ENCODE results near the gene ISYNA1. TPM values are rescaled to one million over a fixed set of nuclear protein-coding genes. Genes with fewer than 3 reads are reported as not detected.

Gene ISYNA1
- 0.40 and 4.4 TPM in 2 replicates for total RNA-seq (2014; rRNA removed; shearing (Covaris generic); ENCODE audit: low replicate concordance)

DNA sequence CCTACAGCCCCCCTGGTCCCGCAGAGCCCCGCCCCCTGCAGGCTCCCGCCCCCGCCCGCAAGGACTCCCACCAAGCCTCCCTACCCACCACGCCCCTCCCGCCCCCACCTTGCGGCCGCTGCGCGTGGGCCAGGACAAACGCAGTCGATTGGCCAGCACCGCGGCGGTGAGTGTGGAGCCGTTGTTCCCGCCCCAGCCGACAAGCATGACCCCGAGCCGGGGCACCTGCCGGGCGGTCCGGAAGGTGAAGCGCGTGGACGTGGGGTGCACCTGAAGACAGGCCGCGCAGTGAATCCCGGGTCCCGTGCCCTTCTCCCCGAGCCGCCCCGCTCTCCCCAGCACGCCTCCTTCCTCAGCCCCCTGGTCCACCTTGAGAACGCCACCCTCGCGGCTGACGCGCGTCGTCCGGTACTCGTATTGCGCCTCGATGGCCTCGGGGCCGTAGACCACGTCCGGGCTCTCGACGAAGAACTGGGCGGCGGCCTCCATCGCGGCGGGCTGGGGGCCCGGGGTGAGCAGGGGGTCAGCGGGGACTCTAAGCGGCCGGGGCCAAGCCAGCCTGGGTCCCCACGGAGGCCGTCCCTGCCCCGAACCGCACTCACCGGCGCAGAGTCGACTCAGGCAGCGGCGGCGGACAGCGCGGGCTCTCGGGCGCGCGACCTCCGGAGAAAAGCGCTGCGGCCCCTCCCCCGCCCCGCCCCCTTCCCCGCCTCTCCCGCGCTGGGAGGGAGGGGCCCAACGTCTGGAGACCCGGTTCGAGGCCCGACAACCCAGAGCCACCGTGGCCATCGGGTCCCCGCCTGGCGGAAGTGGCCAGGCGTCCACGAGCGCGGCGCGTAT lies at the start of gene ISYNA1:
Gene ISYNA1, minus strand, starts transcription at position 643 of the 840 bp plus-strand sequence. Its CDS starts 154 bp downstream, at position 489.
- Histone ChIP-seq H3K27me3 (no peaks in the 10 kb centered on the region), H3K4me3 (no peak within 1 kb of the TSS), H3K36me3 (peaks cover 31% of the 10 kb centered on the region), H3K9me3 (no peaks in the 10 kb centered on the region)
- no peak for DNase-seq

DNA sequence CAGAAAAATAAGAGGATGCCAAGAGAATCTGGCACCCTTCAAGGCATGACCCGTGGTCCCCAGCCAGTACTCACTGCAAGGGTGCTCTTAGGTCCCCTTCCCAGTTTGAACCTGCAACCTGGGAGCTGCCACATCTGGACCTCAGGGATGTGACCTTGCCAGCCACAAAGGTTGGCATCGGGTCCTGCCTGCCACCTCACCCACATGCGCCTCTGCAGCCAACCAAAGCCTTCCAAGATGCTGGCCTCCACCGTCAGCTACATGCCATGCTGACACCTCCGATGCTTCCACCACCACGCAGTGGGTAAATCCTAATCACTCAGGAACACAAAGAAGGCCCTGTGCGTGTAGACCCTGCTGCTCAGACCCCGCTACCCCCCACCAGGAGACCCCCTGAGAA lies 48.8 kb upstream of the ISYNA1 start:
- H3K27me3 ChIP-seq, result no peaks in the 10 kb centered on the region
- no peak for DNase-seq
- no peak overlapping the region for H3K4me3 ChIP-seq
- H3K9me3 ChIP-seq, result no peaks in the 10 kb centered on the region
- H3K36me3 ChIP-seq, result peaks cover 16% of the 10 kb centered on the region

DNA sequence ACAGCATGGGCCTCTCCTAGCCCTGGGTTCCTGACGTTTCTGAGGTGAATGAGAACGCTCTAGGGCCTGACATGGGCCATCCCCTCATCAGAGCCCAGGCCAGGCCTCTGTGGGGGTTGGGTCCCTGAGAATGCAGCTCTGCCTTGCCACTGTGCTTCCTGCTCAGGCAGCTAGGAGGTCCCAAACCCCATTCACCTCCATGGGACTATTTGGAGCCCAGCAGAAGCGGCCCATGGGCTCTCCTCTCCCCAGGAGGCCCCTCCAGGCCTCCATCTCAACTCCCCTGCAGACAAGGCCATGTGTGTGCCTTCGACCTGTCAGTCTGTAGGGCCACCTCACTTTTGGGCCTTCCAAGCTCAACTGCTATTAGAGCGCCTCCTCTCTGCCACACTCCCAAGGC lies 47.1 kb upstream of the ISYNA1 start:
- H3K27me3 ChIP-seq, result no peaks in the 10 kb centered on the region
- H3K4me3 ChIP-seq, result no peak overlapping the region
- H3K36me3 ChIP-seq, result peaks cover 19% of the 10 kb centered on the region
- no peaks in the 10 kb centered on the region for H3K9me3 ChIP-seq
- DNase-seq, result no peak

DNA sequence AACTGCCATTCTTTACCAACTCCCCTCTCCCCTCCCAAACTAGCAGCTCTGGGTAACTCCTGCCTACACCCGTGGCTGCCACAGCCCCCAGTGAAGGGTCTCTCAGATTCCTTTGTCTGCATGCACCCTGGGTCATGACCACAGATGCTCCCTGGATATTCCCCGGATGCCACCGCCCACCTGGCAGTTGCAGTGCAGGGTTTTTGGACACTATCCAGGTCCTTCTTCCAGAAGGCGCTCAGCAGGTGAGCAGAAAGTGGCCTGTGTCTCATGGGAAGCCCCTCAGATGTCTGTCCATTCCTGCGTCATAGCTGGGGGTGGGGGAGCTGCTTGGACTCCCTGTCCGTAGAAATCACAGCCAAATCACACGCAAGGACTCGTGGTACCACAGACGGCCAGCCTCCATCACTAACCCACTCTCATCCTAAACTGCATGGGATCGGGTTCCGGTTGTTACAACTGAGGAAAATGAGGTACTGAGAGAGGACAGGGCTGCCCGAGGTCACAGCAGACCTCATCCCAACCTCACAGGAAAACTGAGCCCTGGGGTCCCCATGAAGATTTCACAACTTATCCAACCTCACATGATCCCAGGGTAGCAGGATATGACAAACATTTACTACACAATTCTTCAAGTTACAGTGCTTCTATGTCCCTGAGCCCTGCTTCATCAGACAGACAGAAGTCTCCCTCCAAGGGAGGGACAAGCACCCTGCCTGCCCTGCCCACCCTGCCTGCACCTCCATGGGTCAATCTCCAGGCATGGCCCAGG lies 45.4 kb upstream of the ISYNA1 start:
- H3K9me3 ChIP-seq, result no peaks in the 10 kb centered on the region
- H3K27me3 ChIP-seq, result no peaks in the 10 kb centered on the region

DNA sequence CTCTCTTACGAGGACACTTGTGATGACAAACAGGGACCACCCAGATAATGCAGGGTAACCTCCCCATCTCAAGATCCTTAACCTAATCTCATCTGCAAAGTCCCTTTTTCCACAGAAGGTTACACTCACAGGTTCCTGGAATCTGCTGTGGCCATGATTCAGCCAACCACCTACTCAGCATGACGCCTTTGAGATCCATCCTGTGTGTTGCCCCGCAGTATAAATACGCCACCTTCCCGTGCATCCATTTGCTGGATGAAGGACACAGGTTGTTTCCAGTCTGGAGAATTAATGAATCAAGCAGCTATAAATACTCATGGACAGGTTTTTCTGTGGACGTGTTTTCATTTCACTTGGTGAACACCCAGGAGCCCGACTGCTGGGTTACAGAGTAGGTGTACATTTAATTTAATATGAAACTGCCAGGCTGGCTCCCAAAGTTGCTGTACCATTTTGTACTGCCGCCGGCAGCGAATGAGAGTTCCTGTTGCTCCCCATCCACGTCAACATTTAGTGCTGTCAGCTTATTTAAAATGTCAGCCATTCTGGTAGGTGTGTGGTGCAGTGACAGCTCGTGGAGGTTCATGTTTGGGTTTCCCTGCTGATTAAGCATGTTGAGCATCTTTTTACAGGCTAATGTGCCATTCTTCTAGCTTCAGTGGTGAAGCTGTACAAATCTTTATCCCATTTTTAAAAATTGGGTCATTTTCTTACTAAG lies 43.7 kb upstream of the ISYNA1 start:
- Histone ChIP-seq H3K36me3 (peaks cover 29% of the 10 kb centered on the region), H3K27me3 (no peaks in the 10 kb centered on the region), H3K4me3 (no peak overlapping the region), H3K9me3 (no peaks in the 10 kb centered on the region)
- no peak for DNase-seq

More for the DNA sequence above, 45.4 kb upstream of the ISYNA1 start:
- Histone ChIP-seq H3K4me3 (no peak overlapping the region), H3K36me3 (peaks cover 23% of the 10 kb centered on the region)
- DNase-seq, result no peak

DNA sequence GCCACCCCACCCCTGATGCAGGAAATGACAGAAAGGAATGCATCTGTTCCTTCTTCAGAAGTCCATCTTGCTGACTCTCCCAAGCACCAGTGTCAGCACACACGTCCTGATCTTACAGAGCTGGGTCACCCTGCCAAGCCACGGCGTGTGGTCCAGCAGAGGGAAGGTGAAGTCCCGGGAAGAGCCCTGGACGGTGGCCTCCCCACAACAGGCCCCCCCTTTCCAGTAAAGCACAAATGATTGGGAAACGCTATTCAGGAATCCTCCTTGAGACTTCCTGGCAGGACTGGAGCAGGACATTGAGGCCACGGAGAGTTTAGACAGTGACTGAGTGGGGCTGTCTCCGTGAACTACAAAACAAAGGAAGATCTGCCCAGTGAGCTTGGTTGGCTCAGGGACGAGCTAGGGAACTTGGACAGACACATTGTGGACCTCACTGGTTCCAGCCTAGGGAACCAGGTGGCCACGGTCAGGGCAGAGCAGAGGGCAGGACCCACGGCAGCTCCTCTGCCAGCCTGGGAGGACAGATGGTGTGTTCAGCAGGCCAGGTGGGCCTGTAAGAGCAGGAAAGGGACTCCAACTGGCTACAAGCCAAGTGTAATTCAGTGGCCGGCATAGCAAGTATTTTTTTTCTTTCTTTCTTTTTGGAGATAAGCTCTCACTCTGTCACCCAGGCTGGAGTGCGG lies 42.2 kb upstream of the ISYNA1 start:
- DNase-seq, result peak; percentile 67
- Histone ChIP-seq H3K4me3 (no peak overlapping the region), H3K36me3 (peaks cover 22% of the 10 kb centered on the region), H3K9me3 (no peaks in the 10 kb centered on the region), H3K27me3 (no peaks in the 10 kb centered on the region)

DNA sequence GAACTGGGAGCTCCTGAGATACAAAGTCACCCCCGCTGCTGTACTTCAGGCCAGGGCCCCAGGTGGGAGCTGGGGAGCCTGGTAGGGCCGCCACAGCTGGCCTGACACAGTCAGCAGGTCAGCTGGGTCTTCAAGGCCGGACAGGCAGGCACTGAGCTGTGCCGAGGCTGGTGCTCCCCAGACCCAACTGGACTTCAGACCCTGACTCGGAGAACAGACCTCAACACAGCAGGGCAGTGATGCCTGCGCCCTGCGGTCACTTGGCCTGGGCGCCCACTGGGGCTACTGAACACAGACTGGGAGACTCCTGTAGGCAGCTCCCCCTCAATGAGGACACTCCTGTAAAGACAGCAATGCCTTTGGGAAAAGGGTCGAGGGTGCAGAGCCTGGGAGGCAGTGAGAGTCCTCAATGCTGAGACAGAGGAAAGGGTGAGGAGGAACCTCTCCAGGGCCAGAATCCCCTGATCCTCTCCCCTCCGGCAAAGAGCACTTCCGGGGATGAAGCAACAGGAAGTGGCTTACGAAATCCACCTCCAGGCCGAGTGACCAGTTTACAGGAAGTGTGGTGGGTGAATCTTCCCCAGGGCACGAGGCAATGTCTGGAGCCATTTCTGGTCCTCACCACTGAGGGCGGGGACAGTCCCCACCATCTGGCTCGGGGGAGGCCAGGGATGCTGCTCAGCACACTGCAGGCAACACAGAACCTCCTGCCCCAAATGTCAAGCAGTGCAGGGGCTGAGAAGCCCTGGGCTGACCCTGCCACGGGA lies 40.8 kb upstream of the ISYNA1 start:
- no peak overlapping the region for H3K4me3 ChIP-seq
- no peaks in the 10 kb centered on the region for H3K9me3 ChIP-seq
- H3K27me3 ChIP-seq, result no peaks in the 10 kb centered on the region
- DNase-seq, result peak; percentile 90
- H3K36me3 ChIP-seq, result peaks cover 22% of the 10 kb centered on the region

DNA sequence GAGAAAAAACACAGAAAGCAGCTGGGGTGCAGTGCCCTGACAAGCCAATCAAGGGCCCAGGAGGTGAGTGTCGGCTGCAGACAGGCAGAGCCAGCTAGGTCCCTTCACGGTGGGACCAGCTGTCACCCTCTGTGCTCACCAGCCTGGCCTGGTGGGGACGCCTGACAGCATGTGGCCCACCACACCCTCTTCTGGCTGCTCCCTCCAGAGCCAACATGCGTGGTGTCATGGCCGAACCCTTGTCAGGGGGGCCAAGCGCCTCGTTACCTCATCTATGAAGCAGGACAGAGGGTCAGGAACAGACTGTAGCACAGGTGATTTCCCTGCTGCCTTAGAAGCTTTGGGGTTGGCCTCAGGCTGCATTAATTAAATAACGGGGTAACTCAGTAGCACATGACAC lies 40.0 kb upstream of the ISYNA1 start:
- H3K36me3 ChIP-seq, result peaks cover 22% of the 10 kb centered on the region
- DNase-seq, result no peak
- H3K4me3 ChIP-seq, result no peak overlapping the region
- no peaks in the 10 kb centered on the region for H3K9me3 ChIP-seq
- H3K27me3 ChIP-seq, result no peaks in the 10 kb centered on the region

DNA sequence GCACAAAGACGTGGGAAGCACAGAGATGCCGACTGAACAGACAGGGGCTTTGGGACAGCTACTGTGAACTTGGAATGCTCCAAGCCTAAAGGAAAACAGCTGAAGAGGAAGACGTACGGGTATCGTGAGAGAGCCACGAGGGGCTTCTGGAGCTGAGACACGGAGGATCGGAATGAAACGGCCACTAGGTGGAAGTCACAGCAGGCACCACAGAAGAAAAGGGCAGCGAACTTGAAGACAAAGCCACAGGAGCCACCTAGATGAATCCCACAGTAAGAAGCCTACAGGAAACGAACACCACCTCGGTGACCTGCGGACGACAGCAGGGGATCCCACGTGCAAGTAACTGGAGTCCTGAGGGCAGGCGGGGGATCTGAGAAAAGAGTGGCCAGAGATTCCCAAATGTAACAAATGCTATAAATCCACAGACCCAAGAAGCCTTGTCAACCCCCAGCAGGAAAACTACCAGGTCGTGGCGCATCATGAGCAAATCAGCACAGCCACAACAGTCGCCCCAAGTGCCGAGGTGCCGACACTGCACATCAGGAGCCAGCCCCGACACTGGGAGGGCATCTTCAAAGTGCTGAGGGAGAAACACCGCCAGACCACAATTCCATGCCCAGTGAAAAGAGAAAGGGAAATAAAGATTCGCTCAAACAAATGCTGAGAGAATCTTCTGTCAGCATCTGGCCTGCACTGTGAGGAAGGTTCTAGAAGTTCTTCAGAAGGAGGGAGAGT lies 39.3 kb upstream of the ISYNA1 start:
- Histone ChIP-seq H3K27me3 (no peaks in the 10 kb centered on the region), H3K36me3 (peaks cover 25% of the 10 kb centered on the region), H3K9me3 (no peaks in the 10 kb centered on the region), H3K4me3 (no peak overlapping the region)
- no peak for DNase-seq

DNA sequence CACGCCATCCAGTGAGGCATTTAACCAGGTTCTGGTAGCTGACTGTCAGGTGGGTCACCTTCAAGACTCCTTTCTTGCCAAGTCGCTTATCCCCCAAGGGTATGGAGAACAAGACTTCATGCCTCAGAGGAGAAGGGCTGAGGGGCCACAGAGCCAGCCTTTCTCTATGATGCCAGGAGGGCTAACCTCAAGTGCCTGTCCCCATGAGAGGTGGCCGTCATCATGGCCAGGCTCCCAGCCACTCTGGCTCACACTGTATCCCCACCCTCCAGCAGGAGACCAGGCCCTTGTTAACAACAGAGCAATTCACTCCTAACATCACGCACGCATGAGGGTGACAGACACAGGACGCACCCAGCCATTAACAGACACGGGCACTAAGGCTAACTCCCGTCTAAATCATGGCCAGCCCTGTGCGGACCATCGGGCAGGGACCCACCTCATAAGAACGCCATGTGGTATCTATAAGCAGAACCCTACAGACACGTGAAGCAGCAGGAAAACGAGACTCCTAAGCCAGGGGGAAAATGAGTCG lies 38.6 kb upstream of the ISYNA1 start:
- Histone ChIP-seq H3K27me3 (no peaks in the 10 kb centered on the region), H3K9me3 (no peaks in the 10 kb centered on the region), H3K36me3 (peaks cover 29% of the 10 kb centered on the region), H3K4me3 (no peak overlapping the region)
- no peak for DNase-seq

DNA sequence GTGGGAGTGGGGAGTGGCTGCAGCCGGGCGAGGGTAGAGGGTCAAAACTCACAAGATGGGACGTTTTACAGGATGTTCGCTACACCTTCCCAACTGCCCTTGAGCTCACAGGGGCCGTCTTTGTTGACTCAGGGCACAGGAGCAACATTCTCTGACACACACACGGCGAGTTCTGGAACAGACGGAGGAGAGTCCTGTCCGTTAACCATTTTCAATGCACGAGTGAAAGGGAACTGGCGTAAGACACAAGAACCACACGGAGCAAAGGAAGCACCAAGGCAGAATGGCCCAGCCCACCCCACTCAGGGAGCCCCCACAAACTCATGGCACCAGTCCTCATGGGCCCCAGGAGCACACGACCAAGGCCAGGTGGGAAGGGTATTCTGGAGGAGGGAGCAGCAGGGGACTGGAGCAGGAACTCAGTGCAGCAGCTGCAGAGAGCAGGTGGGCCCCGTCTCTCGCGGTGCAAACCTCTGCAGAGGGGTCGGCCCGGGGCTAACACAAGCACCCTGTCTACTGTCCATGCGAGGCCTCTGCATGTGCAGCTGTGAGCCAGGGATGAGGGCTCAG lies 37.9 kb upstream of the ISYNA1 start:
- Histone ChIP-seq H3K36me3 (peaks cover 35% of the 10 kb centered on the region), H3K9me3 (no peaks in the 10 kb centered on the region), H3K4me3 (no peak overlapping the region), H3K27me3 (no peaks in the 10 kb centered on the region)
- no peak for DNase-seq

DNA sequence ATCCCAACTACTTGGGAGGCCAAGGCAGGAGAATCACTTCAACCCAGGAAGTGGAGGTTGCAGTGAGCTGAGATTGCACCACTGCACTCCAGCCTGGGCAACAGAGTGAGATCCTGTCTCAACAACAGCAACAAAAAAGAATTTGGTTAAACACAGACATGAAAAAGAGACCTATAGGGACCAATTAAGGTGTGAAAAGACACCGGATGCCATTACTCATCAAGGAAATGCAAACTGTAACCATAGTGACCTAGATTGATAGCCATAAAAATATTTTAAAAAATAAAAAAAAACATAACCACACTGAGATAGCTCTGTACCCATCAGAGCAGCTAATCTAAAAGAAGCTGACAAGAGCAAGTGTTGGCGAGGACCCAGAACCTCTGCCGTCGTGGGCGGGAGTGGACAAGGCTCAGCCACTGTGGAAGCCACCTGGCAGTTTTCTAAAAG lies 37.1 kb upstream of the ISYNA1 start:
- peaks cover 43% of the 10 kb centered on the region for H3K36me3 ChIP-seq
- no peak overlapping the region for H3K4me3 ChIP-seq
- H3K27me3 ChIP-seq, result no peaks in the 10 kb centered on the region
- no peak for DNase-seq
- H3K9me3 ChIP-seq, result no peaks in the 10 kb centered on the region

DNA sequence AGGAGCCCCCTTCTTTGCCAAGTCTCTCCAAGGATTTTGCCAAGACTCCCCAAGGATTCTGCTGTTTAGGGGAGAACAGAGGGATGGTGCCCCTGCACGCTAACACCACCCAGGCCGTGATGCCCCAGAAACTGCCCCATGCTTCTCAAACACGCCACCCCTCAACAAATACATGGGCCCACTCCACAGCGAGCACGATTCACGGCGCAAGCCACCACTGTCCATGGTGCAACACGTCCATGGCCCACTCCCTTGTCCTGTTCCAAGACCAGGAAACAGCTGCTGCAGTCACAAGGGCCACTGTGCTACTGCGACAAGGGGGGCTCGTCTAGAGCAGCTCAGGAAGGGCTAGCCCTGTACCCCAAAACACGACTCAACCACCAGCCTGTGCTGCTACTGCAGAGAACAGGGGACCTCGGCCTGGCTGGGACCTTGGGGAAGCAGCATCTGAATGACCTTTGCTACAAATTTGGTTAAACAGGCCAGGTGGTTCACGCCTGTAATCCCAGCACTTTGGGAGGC lies 36.5 kb upstream of the ISYNA1 start:
- no peak for DNase-seq
- H3K27me3 ChIP-seq, result no peaks in the 10 kb centered on the region
- no peak overlapping the region for H3K4me3 ChIP-seq

DNA sequence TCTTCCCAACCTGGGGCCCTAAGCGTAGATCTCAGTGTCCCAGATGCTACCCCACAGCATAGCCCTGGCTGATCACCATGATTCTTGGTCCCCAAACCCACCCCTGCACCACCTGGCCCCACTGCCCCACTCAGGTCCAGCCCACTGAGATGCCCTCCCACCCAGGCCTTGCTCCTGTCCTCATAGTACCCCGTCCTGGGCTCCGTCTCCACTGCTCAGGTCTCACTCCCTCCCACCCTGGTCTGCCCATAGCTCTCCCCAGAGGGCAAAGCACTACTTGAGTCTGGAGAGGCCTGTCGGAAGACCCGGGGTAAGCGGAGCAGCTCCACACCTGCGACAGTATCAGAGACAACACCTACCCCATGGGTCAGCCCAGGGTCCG lies 35.8 kb upstream of the ISYNA1 start:
- H3K4me3 ChIP-seq, result no peak overlapping the region
- no peaks in the 10 kb centered on the region for H3K9me3 ChIP-seq
- DNase-seq, result no peak
- no peaks in the 10 kb centered on the region for H3K27me3 ChIP-seq
- H3K36me3 ChIP-seq, result peaks cover 47% of the 10 kb centered on the region

More for the DNA sequence above, 36.5 kb upstream of the ISYNA1 start:
- peaks cover 49% of the 10 kb centered on the region for H3K36me3 ChIP-seq
- H3K9me3 ChIP-seq, result no peaks in the 10 kb centered on the region
